Keratinocyte (primary cell): ENCODE data around the gene ADAT1. TPM values are rescaled to one million over a fixed set of nuclear protein-coding genes. Genes with fewer than 3 reads are reported as not detected.

ENCODE experiments used
- DNase-seq: peaks from one replicate; pipeline ENCODE4 v3.0.0-alpha.2; 2011; ENCODE audit warnings: low read depth, missing footprints, low spot score
- FAIRE-seq: peaks from 2 replicates; lab custom pipeline; 2011; peaks lifted over from hg19 to GRCh38; lab: Jason Lieb, UNC
- H2AFZ ChIP-seq: 2 replicates; pipeline ENCODE4 v1.6.0; 2012; ENCODE audit warnings: low read length, control low read depth, inconsistent platforms; ENCODE audit not compliant: control insufficient read depth
- H3K27ac ChIP-seq: 2 replicates; pipeline ENCODE4 v1.5.1; 2011; ENCODE audit warnings: low read length; ENCODE audit not compliant: control insufficient read depth, insufficient read depth
- H3K27me3 ChIP-seq: 3 replicates; pipeline ENCODE4 v1.6.0; 2011; ENCODE audit warnings: low read length; ENCODE audit not compliant: control insufficient read depth, insufficient read depth; ENCODE audit errors: extremely low read depth
- H3K36me3 ChIP-seq, 2 experiments: 2 replicates in 1 of 2; 3 replicates in 1 of 2; pipeline ENCODE4 v1.5.1; 2011; ENCODE audit warnings: low read length in 2 of 2, mild to moderate bottlenecking in 1 of 2; ENCODE audit not compliant: control insufficient read depth in 2 of 2, insufficient read depth in 2 of 2; ENCODE audit errors: extremely low read depth in 1 of 2
- H3K4me1 ChIP-seq: 3 replicates; pipeline ENCODE4 v1.5.1; 2011; ENCODE audit warnings: low read length; ENCODE audit not compliant: control insufficient read depth, insufficient read depth; ENCODE audit errors: extremely low read depth
- H3K4me2 ChIP-seq: 3 replicates; pipeline ENCODE4 v1.6.0; 2011; ENCODE audit warnings: low read depth, low read length; ENCODE audit not compliant: control insufficient read depth, insufficient read depth; ENCODE audit errors: extremely low read depth
- H3K4me3 ChIP-seq, 3 experiments: fragments of 200-600 bp in 1 of 3; sonication (generic) in 1 of 3; 2 replicates in 2 of 3; 3 replicates in 1 of 3; pipeline ENCODE4 v1.5.1; 2011 to 2016; ENCODE audit warnings: low read length in 3 of 3, mild to moderate bottlenecking in 3 of 3, control low read depth in 2 of 3, inconsistent platforms in 1 of 3, low read depth in 1 of 3, mixed read lengths in 1 of 3, mixed run types in 1 of 3, moderate library complexity in 1 of 3; ENCODE audit not compliant: control insufficient read depth in 2 of 3, insufficient read depth in 2 of 3; ENCODE audit errors: extremely low read depth in 1 of 3
- H3K79me2 ChIP-seq: 2 replicates; pipeline ENCODE4 v1.6.0; 2012; ENCODE audit warnings: low read length; ENCODE audit not compliant: control insufficient read depth, insufficient read depth
- H3K9ac ChIP-seq: 3 replicates; pipeline ENCODE4 v1.6.0; 2011; ENCODE audit warnings: low read length; ENCODE audit not compliant: control insufficient read depth, insufficient read depth; ENCODE audit errors: extremely low read depth
- H3K9me1 ChIP-seq: 3 replicates; pipeline ENCODE4 v1.6.0; 2011; ENCODE audit warnings: low read length; ENCODE audit not compliant: control insufficient read depth, insufficient read depth; ENCODE audit errors: extremely low read depth
- H3K9me3 ChIP-seq: 2 replicates; pipeline ENCODE4 v1.5.1; 2012; ENCODE audit warnings: low read depth, low read length; ENCODE audit not compliant: control insufficient read depth
- H4K20me1 ChIP-seq: 3 replicates; pipeline ENCODE4 v1.6.0; 2011; ENCODE audit warnings: low read length; ENCODE audit not compliant: control insufficient read depth, insufficient read depth; ENCODE audit errors: extremely low read depth
- CTCF ChIP-seq, 3 experiments: IDR thresholded peaks in 1 of 3; conservative IDR thresholded peaks in 1 of 3; optimal IDR thresholded peaks in 1 of 3; 2 replicates in 2 of 3; 3 replicates in 1 of 3; pipeline versions ENCODE3 to v1.5.1; 2011; ENCODE audit warnings: low read length in 3 of 3, mild to moderate bottlenecking in 3 of 3, moderate library complexity in 2 of 3, control low read depth in 1 of 3, inconsistent platforms in 1 of 3; ENCODE audit not compliant: insufficient read depth in 2 of 3; ENCODE audit errors: extremely low read depth in 1 of 3
- EZH2 ChIP-seq: IDR thresholded peaks from one replicate; pipeline ENCODE4 v1.6.1; 2012; ENCODE audit warnings: inconsistent platforms, mild to moderate bottlenecking, low read length, moderate library complexity
- dilution Hi-C: fragments of 300-500 bp; cut with MboI; formaldehyde crosslinking; loops from one replicate; pipeline ENCODE4 v1.7.0; 2020; ENCODE audit warnings: low sequenced_read_pairs; ENCODE audit not compliant: extremely low pct_ligation_motif_present
- polyA plus RNA-seq, 5 experiments: library from polyadenylated mRNA; depleted of rRNA in 3 of 5; stranded (reverse) in 3 of 5; stranded (forward) in 1 of 5; unstranded in 1 of 5; fragments of >200 nt; gene quantifications; 1 replicate in 1 of 5; 2 replicates in 3 of 5; 3 replicates in 1 of 5; pipeline versions ENCODE4 v1.2.1 to v1.2.3, GENCODE V29; 2011 to 2012; ENCODE audit warnings: missing spikeins in 2 of 5, low read depth in 1 of 5, low replicate concordance in 1 of 5

Gene ADAT1
- polyA plus RNA-seq, 1 donor (not counting 4 experiments of a cell fraction or from before 2014, with no cell fraction given): 34.4 TPM

- DNase-seq (no peak), FAIRE-seq (no peak)
- dilution Hi-C loops: no loop called here
- peaks cover 17% of the 10 kb centered on the region for H3K4me1 ChIP-seq
- H3K9me1 ChIP-seq: no peaks in the 10 kb centered on the region
- peak overlapping the region; percentile 54 to 87 (median 82) for H3K4me3 ChIP-seq
- H3K9me3 ChIP-seq: no peaks in the 10 kb centered on the region
- no peaks in the 10 kb centered on the region for H3K79me2 ChIP-seq
- no peaks in the 10 kb centered on the region for H3K36me3 ChIP-seq
- H3K9ac ChIP-seq: peak overlapping the region; percentile 78
- TF ChIP-seq CTCF (optimal IDR thresholded peaks at IDR 0.05 in 1 of 3, IDR thresholded peaks at IDR 0.05 in 1 of 3, conservative IDR thresholded peaks at IDR 0.05 in 1 of 3; ENCODE audit: extremely low read depth in 1 of 3, insufficient read depth in 2 of 3, low read length in 3 of 3): no peak
- TF ChIP-seq EZH2: no peak
- H3K27me3 ChIP-seq: no peaks in the 10 kb centered on the region
- H2AFZ ChIP-seq: peak overlapping the region; percentile 94
- no peaks in the 10 kb centered on the region for H4K20me1 ChIP-seq
- H3K27ac ChIP-seq: peak overlapping the region; percentile 70
- peak overlapping the region; percentile 96 for H3K4me2 ChIP-seq
Observed at GRCh38 chr16:75556431-75556950, 66.6 kb downstream of the ADAT1 start.

GRCh38 chr16:75555707-75556430, 67.2 kb downstream of the ADAT1 start, which contains the start of gene TMEM231:
TSS of gene TMEM231 (minus strand) at chr16:75556252. CDS start at chr16:75556209, 43 bp downstream.
- peak within 1 kb of the TSS; percentile 78 for H3K9ac ChIP-seq
- peak; percentile 34 for FAIRE-seq
- H3K9me1 ChIP-seq: no peaks in the 10 kb centered on the region
- dilution Hi-C loops: no loop called here
- no peaks in the 10 kb centered on the region for H4K20me1 ChIP-seq
- TF ChIP-seq CTCF (optimal IDR thresholded peaks at IDR 0.05 in 1 of 3, IDR thresholded peaks at IDR 0.05 in 1 of 3, conservative IDR thresholded peaks at IDR 0.05 in 1 of 3; ENCODE audit: extremely low read depth in 1 of 3, insufficient read depth in 2 of 3, low read length in 3 of 3): no peak
- TF ChIP-seq EZH2: no peak
- H3K4me3 ChIP-seq: peak within 1 kb of the TSS; percentile 54 to 87 (median 82)
- H3K9me3 ChIP-seq: no peaks in the 10 kb centered on the region
- no peaks in the 10 kb centered on the region for H3K27me3 ChIP-seq
- no peak for DNase-seq
- no peaks in the 10 kb centered on the region for H3K79me2 ChIP-seq
- no peaks in the 10 kb centered on the region for H3K36me3 ChIP-seq
- H3K4me2 ChIP-seq: peak within 1 kb of the TSS; percentile 96
- H3K27ac ChIP-seq: peak within 1 kb of the TSS; percentile 70
- peaks cover 17% of the 10 kb centered on the region for H3K4me1 ChIP-seq
- peak within 1 kb of the TSS; percentile 94 for H2AFZ ChIP-seq
